Measurements from ENCODE around the gene AKR7A2. TPM values are rescaled to one million over a fixed set of nuclear protein-coding genes. Genes with fewer than 3 reads are reported as not detected.
A peak's percentile ranks its signal among the peaks of the same experiment; 100 is the strongest.

The AKR7A2 gene
- total and polyA plus RNA-seq, 9 of the 15 experiments (the other 6 are each of a cell fraction or from before 2014, with no cell fraction given) = 2.0 to 78.4 (median 49.4) TPM

DNA sequence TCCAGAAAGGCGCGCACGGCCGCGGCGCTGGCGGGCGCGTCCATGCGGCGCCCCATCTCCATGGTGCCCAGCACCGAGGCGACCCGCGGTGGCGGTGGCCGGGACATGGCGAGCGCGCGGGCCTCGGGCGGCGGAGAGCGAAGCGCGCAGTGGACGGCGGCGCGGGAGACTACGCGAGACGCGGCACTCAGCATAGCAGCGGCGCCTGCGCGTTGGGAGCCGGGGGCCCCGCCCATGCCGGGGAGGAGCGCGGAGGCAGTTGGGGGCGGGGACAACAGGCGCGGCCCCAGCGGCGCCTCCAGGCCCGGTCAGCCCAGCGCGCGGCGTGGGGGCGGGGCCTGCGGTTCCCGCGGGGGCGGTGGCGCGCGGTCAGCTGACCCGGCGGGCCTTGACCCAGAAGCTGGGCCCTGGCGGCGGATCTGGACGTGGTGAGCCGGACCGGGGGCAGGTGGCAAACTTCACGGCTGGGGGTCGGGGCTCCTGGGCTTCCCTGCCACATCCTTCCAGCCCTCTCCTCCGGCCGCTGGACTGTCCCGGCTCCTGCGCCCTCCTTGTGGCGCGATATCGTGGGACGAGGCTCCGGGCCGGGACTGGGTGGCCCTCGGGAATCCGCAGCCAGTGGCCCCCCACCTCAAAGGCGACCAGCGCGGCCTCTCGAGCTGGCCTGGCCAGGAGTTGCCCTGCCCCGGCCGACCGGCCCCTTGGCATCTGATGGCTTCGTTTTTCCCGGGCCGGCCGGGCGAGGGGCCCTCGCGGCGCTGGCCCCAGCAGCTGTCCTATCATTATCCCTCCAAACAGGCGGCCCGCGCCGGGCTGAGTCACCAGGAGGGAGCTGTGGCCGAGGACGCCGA is at the start of gene AKR7A2, which contains the start of gene SLC66A1 (continued):
- TF ChIP-seq BACH1 (tag; IDR thresholded peaks at IDR 0.05) (no peak), ZNF175 (CRISPR knock-in tag; IDR thresholded peaks at IDR 0.05; ENCODE audit: low read depth) (peak; percentile 46; the same call in 1 of the 2 replicates), STAT5B (CRISPR knock-in tag; IDR thresholded peaks at IDR 0.05) (no peak), ZNF583 (CRISPR knock-in tag; IDR thresholded peaks at IDR 0.05) (peak; percentile 49; the same call in 1 of the 2 replicates), EGR1 (conservative IDR thresholded peaks at IDR 0.05) (peak; percentile 61), U2AF1 (optimal IDR thresholded peaks at IDR 0.05; ENCODE audit: low read depth, low read length) (peak; percentile 96), GATA2 (CRISPR knock-in tag; IDR thresholded peaks at IDR 0.05) (peak; percentile 17; the same call in 1 of the 2 replicates), MEIS2 (IDR thresholded peaks at IDR 0.05; ENCODE audit: partially characterized antibody) (peak; percentile 92), NFRKB (IDR thresholded peaks at IDR 0.05; ENCODE audit: low read depth) (peak; percentile 44; the same call in 1 of the 2 replicates), PRPF4 (IDR thresholded peaks at IDR 0.05; ENCODE audit: insufficient read depth, low read depth, low read length, poor library complexity, severe bottlenecking) (no peak), ZNF347 (CRISPR knock-in tag; IDR thresholded peaks at IDR 0.05; ENCODE audit: low read depth) (no peak), GATAD2B (IDR thresholded peaks at IDR 0.05; ENCODE audit: borderline replicate concordance) (0 out of 2 replicates have a peak, but pooled peaks have one; percentile 91), L3MBTL2 (IDR thresholded peaks at IDR 0.05) (peak; percentile 95), SNIP1 (IDR thresholded peaks at IDR 0.05; ENCODE audit: low read depth) (no peak), BMI1 (IDR thresholded peaks at IDR 0.05; ENCODE audit: low read length) (no peak), ESRRA (IDR thresholded peaks at IDR 0.05; ENCODE audit: borderline replicate concordance, low read depth) (peak; percentile 91), KDM5B (IDR thresholded peaks at IDR 0.05; ENCODE audit: insufficient replicate concordance, low read depth, low read length) (peak; percentile 88)
- TF ChIP-seq, protein P1, sequence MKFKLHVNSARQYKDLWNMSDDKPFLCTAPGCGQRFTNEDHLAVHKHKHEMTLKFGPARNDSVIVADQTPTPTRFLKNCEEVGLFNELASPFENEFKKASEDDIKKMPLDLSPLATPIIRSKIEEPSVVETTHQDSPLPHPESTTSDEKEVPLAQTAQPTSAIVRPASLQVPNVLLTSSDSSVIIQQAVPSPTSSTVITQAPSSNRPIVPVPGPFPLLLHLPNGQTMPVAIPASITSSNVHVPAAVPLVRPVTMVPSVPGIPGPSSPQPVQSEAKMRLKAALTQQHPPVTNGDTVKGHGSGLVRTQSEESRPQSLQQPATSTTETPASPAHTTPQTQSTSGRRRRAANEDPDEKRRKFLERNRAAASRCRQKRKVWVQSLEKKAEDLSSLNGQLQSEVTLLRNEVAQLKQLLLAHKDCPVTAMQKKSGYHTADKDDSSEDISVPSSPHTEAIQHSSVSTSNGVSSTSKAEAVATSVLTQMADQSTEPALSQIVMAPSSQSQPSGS (CRISPR knock-in tag; IDR thresholded peaks at IDR 0.05) = no peak
- TF ChIP-seq, protein P2, sequence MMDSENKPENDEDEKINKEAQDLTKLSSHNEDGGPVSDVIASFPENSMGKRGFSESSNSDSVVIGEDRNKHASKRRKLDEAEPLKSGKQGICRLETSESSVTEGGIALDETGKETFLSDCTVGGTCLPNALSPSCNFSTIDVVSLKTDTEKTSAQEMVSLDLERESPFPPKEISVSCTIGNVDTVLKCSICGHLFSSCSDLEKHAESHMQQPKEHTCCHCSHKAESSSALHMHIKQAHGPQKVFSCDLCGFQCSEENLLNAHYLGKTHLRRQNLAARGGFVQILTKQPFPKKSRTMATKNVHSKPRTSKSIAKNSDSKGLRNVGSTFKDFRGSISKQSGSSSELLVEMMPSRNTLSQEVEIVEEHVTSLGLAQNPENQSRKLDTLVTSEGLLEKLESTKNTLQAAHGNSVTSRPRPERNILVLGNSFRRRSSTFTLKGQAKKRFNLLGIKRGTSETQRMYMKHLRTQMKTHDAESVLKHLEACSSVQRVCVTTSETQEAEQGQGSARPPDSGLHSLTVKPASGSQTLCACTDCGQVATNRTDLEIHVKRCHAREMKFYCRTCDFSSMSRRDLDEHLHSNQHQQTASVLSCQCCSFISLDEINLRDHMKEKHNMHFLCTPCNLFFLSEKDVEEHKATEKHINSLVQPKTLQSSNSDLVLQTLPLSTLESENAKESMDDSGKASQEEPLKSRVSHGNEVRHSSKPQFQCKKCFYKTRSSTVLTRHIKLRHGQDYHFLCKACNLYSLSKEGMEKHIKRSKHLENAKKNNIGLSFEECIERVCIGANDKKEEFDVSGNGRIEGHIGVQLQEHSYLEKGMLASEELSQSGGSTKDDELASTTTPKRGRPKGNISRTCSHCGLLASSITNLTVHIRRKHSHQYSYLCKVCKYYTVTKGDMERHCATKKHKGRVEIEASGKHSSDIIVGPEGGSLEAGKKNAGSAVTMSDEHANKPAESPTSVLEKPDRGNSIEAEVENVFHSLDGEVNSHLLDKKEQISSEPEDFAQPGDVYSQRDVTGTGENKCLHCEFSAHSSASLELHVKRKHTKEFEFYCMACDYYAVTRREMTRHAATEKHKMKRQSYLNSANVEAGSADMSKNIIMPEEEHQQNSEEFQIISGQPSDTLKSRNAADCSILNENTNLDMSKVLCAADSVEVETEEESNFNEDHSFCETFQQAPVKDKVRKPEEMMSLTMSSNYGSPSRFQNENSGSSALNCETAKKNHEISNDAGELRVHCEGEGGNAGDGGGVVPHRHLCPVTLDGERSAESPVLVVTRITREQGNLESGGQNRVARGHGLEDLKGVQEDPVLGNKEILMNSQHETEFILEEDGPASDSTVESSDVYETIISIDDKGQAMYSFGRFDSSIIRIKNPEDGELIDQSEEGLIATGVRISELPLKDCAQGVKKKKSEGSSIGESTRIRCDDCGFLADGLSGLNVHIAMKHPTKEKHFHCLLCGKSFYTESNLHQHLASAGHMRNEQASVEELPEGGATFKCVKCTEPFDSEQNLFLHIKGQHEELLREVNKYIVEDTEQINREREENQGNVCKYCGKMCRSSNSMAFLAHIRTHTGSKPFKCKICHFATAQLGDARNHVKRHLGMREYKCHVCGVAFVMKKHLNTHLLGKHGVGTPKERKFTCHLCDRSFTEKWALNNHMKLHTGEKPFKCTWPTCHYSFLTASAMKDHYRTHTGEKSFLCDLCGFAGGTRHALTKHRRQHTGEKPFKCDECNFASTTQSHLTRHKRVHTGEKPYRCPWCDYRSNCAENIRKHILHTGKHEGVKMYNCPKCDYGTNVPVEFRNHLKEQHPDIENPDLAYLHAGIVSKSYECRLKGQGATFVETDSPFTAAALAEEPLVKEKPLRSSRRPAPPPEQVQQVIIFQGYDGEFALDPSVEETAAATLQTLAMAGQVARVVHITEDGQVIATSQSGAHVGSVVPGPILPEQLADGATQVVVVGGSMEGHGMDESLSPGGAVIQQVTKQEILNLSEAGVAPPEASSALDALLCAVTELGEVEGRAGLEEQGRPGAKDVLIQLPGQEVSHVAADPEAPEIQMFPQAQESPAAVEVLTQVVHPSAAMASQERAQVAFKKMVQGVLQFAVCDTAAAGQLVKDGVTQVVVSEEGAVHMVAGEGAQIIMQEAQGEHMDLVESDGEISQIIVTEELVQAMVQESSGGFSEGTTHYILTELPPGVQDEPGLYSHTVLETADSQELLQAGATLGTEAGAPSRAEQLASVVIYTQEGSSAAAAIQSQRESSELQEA (IDR thresholded peaks at IDR 0.05; ENCODE audit: low read depth) = no peak

Data from K562 (cell line).